ENCODE results near the gene RAPGEF3. TPM values are rescaled to one million over a fixed set of nuclear protein-coding genes. Genes with fewer than 3 reads are reported as not detected.

RAPGEF3 gene
- total RNA-seq, 2 donors from 2014 or later: 10.1 TPM

DNA sequence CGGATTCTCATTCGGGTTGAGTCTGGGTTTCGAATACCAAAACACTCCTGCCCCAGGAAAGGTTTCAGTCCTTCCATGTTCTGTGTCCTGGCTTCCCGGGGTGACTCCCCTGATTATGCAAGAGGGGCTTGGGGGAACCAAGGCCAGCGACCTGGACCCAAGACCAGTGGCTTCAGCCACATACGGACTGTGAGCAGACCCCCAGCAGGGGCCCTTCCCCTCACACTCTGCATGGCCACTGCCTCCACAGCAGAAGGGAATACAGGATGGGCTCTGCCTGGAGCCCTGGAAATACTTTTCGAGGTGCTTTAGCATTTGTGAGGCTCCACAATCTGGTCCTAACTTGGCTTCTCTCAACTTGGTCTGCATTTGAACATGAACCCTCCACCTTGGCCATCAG lies 41.9 kb upstream of the RAPGEF3 start:
- H3K9me3 ChIP-seq: no peaks in the 10 kb centered on the region
- H3K27me3 ChIP-seq: no peaks in the 10 kb centered on the region
- intact Hi-C loops (cut with DNase I): loop anchor here (5.0 kb wide), 1 partner anchor 37 kb away; no protein-coding TSS in a partner anchor
- TF ChIP-seq, protein P1, sequence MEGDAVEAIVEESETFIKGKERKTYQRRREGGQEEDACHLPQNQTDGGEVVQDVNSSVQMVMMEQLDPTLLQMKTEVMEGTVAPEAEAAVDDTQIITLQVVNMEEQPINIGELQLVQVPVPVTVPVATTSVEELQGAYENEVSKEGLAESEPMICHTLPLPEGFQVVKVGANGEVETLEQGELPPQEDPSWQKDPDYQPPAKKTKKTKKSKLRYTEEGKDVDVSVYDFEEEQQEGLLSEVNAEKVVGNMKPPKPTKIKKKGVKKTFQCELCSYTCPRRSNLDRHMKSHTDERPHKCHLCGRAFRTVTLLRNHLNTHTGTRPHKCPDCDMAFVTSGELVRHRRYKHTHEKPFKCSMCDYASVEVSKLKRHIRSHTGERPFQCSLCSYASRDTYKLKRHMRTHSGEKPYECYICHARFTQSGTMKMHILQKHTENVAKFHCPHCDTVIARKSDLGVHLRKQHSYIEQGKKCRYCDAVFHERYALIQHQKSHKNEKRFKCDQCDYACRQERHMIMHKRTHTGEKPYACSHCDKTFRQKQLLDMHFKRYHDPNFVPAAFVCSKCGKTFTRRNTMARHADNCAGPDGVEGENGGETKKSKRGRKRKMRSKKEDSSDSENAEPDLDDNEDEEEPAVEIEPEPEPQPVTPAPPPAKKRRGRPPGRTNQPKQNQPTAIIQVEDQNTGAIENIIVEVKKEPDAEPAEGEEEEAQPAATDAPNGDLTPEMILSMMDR (IDR thresholded peaks at IDR 0.05): no peak
- H3K9ac ChIP-seq (ENCODE audit: low read depth in 2 of 2, low read length in 2 of 2): no peak overlapping the region
- no peak overlapping the region for H3K27ac ChIP-seq
- no peaks in the 10 kb centered on the region for H3K4me1 ChIP-seq
- H3K36me3 ChIP-seq: no peaks in the 10 kb centered on the region
- no peak overlapping the region for H3K4me3 ChIP-seq
- no peak for DNase-seq

DNA sequence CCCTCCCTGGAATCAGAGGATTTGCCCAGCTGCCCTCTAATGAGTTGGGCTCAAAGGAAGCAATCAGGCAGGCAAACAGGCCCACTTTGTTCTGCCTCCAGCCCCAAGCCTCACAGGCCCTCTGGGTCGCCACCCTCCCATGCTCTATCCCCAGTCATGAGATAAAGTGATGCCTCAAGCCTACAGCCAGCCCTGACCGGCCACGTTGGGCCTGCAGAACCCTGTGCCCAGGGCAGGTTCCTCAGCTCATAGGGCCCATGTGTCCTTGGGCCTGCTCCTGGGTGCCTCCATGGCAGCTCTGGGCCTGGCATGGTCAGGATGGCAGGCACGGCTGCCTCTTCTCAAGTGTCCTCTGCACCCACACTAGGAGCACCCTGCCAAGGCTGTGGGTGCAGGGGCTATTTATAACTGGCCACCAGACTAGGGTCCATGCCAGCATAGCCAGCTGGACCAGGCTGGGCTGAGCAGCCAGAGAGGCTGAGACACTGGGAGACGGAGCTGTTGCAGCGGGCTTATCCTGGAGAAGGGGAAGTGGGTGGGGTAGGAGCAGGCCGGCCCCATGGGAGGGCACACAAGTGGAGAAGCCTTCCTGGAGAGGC lies 40.8 kb upstream of the RAPGEF3 start:
- Histone ChIP-seq H3K27ac (no peak overlapping the region), H3K4me1 (no peaks in the 10 kb centered on the region), H3K9ac (ENCODE audit: low read depth in 2 of 2, low read length in 2 of 2) (no peak overlapping the region), H3K9me3 (no peaks in the 10 kb centered on the region), H3K27me3 (no peaks in the 10 kb centered on the region), H3K36me3 (no peaks in the 10 kb centered on the region), H3K4me3 (no peak overlapping the region)
- no peak for DNase-seq
- TF ChIP-seq, protein P1 (IDR thresholded peaks at IDR 0.05): no peak
- intact Hi-C loops (cut with DNase I): no loop called here

DNA sequence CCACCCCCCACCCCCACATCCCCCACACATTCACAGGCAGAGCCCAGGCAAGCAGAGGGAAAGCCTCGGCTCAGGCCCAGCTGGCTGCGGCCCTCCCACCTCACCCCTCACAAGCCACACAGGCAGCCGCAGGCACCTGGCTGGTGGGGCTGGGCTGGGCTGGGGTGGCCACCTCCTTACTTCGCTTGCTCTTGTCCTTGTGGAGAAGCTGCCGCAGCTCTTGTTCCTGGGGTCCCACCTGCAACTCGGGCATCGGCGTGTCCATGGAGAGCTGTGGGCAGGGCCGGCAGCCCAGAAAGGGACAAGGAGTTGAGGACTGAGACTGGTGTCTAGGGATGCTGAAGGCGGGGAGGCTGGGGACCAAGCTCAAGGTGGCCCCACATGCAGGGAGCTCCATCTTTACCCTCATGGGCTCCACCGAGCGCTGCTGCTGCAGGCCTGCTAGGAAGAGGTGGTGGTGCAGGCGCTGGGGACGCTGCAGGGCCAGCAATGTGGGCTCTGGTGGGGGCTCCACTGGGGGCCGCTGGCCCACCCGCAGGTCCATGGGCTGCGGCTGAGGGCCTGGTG lies 39.8 kb upstream of the RAPGEF3 start:
- Histone ChIP-seq H3K27me3 (no peaks in the 10 kb centered on the region), H3K36me3 (no peaks in the 10 kb centered on the region), H3K4me1 (no peaks in the 10 kb centered on the region), H3K9me3 (no peaks in the 10 kb centered on the region), H3K9ac (ENCODE audit: low read depth in 2 of 2, low read length in 2 of 2) (no peak overlapping the region), H3K27ac (no peak overlapping the region), H3K4me3 (no peak overlapping the region)
- TF ChIP-seq, protein P1 (IDR thresholded peaks at IDR 0.05): no peak
- no peak for DNase-seq
- intact Hi-C loops (cut with DNase I): no loop called here

DNA sequence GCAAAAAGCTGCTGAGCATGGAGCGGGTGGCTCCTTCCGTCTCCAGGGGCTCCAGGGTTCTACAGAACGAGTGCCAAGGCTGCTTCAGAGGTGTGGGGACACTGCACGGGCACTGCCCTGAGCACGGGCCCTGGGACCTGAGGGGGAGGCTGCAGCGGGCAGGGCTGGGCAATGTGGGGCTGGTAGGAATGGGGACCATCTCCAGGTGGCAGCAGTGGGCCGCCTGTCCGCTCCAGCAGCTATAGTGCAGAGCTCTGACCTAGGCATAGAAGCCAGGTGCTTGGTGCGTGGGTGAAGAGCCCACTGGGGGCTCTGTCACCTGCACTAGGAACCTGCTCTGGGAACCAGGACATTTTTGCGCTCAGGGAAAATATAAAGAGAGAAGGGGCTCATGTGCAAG lies 38.8 kb upstream of the RAPGEF3 start:
- intact Hi-C loops (cut with DNase I): no loop called here
- TF ChIP-seq, protein P1 (IDR thresholded peaks at IDR 0.05): no peak
- Histone ChIP-seq H3K9me3 (no peaks in the 10 kb centered on the region), H3K36me3 (no peaks in the 10 kb centered on the region), H3K9ac (ENCODE audit: low read depth in 2 of 2, low read length in 2 of 2) (no peak overlapping the region), H3K27ac (no peak overlapping the region), H3K4me1 (no peaks in the 10 kb centered on the region), H3K27me3 (no peaks in the 10 kb centered on the region), H3K4me3 (no peak overlapping the region)
- no peak for DNase-seq

DNA sequence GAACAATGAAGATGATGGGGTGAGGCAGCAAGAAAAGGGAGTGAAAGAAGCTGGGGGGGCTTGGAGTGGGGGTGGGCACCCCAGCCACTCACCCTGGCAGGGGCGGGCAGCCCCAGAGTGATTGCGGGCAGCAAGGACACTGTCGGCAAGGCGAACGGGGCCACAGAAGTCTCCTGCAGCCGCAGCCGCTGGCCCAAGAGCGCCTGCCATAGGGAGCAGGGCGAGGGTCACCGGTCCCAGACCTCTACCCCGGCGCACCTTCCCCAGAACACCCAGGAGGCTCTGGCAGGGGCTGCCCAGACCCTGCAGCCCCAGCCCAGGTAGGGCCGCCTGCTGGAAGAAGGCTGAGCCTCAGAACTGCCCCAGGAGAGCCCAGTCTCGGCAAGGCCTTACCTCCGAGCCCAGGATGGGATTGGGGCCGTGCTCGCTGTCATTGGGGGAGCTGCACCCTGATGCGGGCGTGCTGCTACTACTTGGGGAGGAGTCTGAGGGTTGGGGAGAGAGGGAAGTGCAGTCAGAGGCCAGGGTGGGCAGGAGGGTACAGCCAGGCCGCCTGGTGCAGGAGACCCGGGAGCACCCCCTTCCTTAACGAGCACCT lies 37.2 kb upstream of the RAPGEF3 start:
- H3K27me3 ChIP-seq: no peaks in the 10 kb centered on the region
- no peak overlapping the region for H3K9ac ChIP-seq (ENCODE audit: low read depth in 2 of 2, low read length in 2 of 2)
- H3K9me3 ChIP-seq: no peaks in the 10 kb centered on the region
- H3K4me3 ChIP-seq: no peak overlapping the region
- DNase-seq: no peak
- H3K4me1 ChIP-seq: no peaks in the 10 kb centered on the region
- TF ChIP-seq, protein P1 (IDR thresholded peaks at IDR 0.05): no peak
- H3K27ac ChIP-seq: no peak overlapping the region
- intact Hi-C loops (cut with DNase I): no loop called here
- H3K36me3 ChIP-seq: peaks cover 5% of the 10 kb centered on the region
